ENCODE measurements around the gene PIP5K1B. TPM values are rescaled to one million over a fixed set of nuclear protein-coding genes. Genes with fewer than 3 reads are reported as not detected.

The PIP5K1B gene
- total RNA-seq, 1 experiment from 2014 or later, result 2.5 TPM

DNA sequence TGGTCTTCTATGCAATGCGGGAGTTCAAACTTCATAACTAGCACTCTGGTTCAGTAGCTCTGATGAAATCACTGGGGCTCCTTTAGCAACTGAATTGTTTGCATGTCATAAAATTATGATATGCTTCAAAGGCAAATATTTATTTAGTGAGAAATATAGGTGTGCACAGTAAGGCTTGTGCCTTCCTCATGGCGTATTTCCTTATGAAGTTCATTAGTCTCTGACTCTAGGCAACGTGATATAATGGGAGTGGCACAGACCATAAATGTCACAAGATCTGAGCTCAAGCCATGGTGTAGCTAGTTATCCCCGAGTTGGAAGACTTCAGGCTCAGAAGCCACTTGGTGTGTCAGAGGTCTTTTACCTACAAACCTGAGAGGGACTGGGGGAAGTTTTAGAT is 35.5 kb downstream of the PIP5K1B start:
- Histone ChIP-seq H2BK20ac (ENCODE audit: low read depth, low read length, poor library complexity, severe bottlenecking) (no peak overlapping the region), H4K91ac (ENCODE audit: insufficient read length, low read depth, low read length) (no peak overlapping the region), H3K4ac (ENCODE audit: low read depth, low read length) (no peak overlapping the region), H2AK5ac (ENCODE audit: insufficient read length, low read length) (no peak overlapping the region), H4K20me1 (ENCODE audit: control insufficient read depth, insufficient read depth, insufficient read length) (no peaks in the 10 kb centered on the region), H3K79me1 (ENCODE audit: insufficient read depth, low read depth, low read length, poor library complexity, severe bottlenecking) (no peaks in the 10 kb centered on the region), H3K4me2 (ENCODE audit: insufficient read depth, insufficient read length, low read length) (no peak overlapping the region), H3K56ac (ENCODE audit: insufficient read length, low read depth, low read length) (no peak overlapping the region), H3K14ac (ENCODE audit: insufficient read depth, low read length) (no peak overlapping the region), H3K9me3 (ENCODE audit: control insufficient read depth, low read depth, low read length) (no peaks in the 10 kb centered on the region), H2BK120ac (ENCODE audit: low read depth, low read length, poor library complexity, severe bottlenecking) (no peak overlapping the region), H3K27me3 (ENCODE audit: insufficient read depth, low read length) (no peaks in the 10 kb centered on the region), H4K5ac (ENCODE audit: insufficient read length, low read depth, low read length) (no peak overlapping the region), H2BK5ac (ENCODE audit: insufficient read length, low read length) (no peak overlapping the region), H4K8ac (replicated peaks; ENCODE audit: insufficient read length, low read depth, low read length) (no peak overlapping the region), H3K4me1 (ENCODE audit: insufficient read depth, low read length) (peaks cover 7% of the 10 kb centered on the region), H3T11ph (ENCODE audit: low read length) (no peak overlapping the region), H3K23ac (ENCODE audit: insufficient read length, low read depth, low read length) (no peak overlapping the region), H3K27ac (ENCODE audit: insufficient read length, low read depth, low read length) (no peak overlapping the region), H3K9ac (ENCODE audit: extremely low read depth, insufficient read length, low read length) (no peak overlapping the region), H2BK15ac (ENCODE audit: low read depth, low read length) (no peak overlapping the region), H3K23me2 (ENCODE audit: insufficient read length, low read depth, low read length, poor library complexity, severe bottlenecking) (no peaks in the 10 kb centered on the region), H3K79me2 (ENCODE audit: insufficient read depth, low read length) (no peaks in the 10 kb centered on the region), H3K18ac (ENCODE audit: insufficient read length, low read depth, low read length) (no peak overlapping the region), H2BK12ac (ENCODE audit: insufficient read length, low read depth, low read length) (no peak overlapping the region), H2AFZ (ENCODE audit: low read length) (no peak overlapping the region)
- no peak overlapping the region for H3K27ac Mint-ChIP-seq
- H3K4me3 Mint-ChIP-seq, result no peak overlapping the region
- no peak for DNase-seq
- TF ChIP-seq, protein P1, sequence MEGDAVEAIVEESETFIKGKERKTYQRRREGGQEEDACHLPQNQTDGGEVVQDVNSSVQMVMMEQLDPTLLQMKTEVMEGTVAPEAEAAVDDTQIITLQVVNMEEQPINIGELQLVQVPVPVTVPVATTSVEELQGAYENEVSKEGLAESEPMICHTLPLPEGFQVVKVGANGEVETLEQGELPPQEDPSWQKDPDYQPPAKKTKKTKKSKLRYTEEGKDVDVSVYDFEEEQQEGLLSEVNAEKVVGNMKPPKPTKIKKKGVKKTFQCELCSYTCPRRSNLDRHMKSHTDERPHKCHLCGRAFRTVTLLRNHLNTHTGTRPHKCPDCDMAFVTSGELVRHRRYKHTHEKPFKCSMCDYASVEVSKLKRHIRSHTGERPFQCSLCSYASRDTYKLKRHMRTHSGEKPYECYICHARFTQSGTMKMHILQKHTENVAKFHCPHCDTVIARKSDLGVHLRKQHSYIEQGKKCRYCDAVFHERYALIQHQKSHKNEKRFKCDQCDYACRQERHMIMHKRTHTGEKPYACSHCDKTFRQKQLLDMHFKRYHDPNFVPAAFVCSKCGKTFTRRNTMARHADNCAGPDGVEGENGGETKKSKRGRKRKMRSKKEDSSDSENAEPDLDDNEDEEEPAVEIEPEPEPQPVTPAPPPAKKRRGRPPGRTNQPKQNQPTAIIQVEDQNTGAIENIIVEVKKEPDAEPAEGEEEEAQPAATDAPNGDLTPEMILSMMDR (conservative IDR thresholded peaks at IDR 0.05), result no peak
- no peaks in the 10 kb centered on the region; the same call in none of the 2 replicates for H3K27me3 Mint-ChIP-seq (ENCODE audit: low read depth)
- no CpG with 5 or more reads among the region's 4 CpGs for WGBS (ENCODE audit: extremely low coverage, insufficient read length, low lambda C conversion rate)
- H3K4me1 Mint-ChIP-seq, result peaks cover 21 to 23% of the 10 kb centered on the region in 2 experiments
- no peaks in the 10 kb centered on the region for H3K9me3 Mint-ChIP-seq
- H3K36me3 Mint-ChIP-seq (ENCODE audit: insufficient read depth in 1 of 3, low read depth in 3 of 3), result no peaks in the 10 kb centered on the region
